Psoas muscle (tissue), 8 donors: ENCODE data around the gene IFNGR1. TPM values are rescaled to one million over a fixed set of nuclear protein-coding genes. Genes with fewer than 3 reads are reported as not detected.

Experiments
- ATAC-seq, 4 donors: fragments of 200-7000 bp; cut with Tn5 transposase; one replicate each; pipeline ENCODE4 v1.9.1; 2020; ENCODE audit warnings: moderate library complexity in 3 of 4, mild to moderate bottlenecking in 2 of 4
- DNase-seq, 2 donors: peaks; one replicate each; pipeline ENCODE4 v3.0.0-alpha.2; 2020
- H3K27ac ChIP-seq: fragments of 200-600 bp; one replicate; pipeline ENCODE4 v1.8.0; 2022
- H3K27me3 ChIP-seq, 3 donors: fragments of 200-600 bp in 1 of 3; one replicate each; pipeline versions ENCODE4 v1.6.1 to v1.8.0; 2013 to 2022; ENCODE audit warnings: low read length in 2 of 3, mild to moderate bottlenecking in 2 of 3, moderate library complexity in 1 of 3; ENCODE audit not compliant: insufficient read depth in 3 of 3
- H3K36me3 ChIP-seq, 2 donors: fragments of 200-600 bp in 1 of 2; one replicate each; pipeline versions ENCODE4 v1.6.1 to v1.8.0; 2013 to 2022; ENCODE audit warnings: low read depth in 1 of 2, mild to moderate bottlenecking in 1 of 2, moderate library complexity in 1 of 2; ENCODE audit not compliant: insufficient read depth in 1 of 2
- H3K4me1 ChIP-seq: fragments of 200-600 bp; one replicate; pipeline ENCODE4 v1.8.0; 2022
- H3K4me3 ChIP-seq: fragments of 200-600 bp; one replicate; pipeline ENCODE4 v1.8.0; 2022; ENCODE audit warnings: mild to moderate bottlenecking
- H3K9me3 ChIP-seq: fragments of 200-600 bp; one replicate; pipeline ENCODE4 v1.8.0; 2022
- CTCF ChIP-seq: fragments of 200-600 bp; IDR thresholded peaks from one replicate; pipeline ENCODE4 v1.8.0; 2022; ENCODE audit warnings: antibody characterized with exemption
- WGBS, 3 donors: extraction: QIAGEN DNeasy Blood & Tissue Kit; methylation state at CpG; one replicate each; pipeline versions ENCODE4 v1.1.6 to v1.1.7; 2013; 5-methylcytosine and 5-hydroxymethylcytosine counted together
- intact Hi-C, 2 donors: fragments of 100-400 bp; cut with DNase I; formaldehyde crosslinking; loops; one replicate each; pipeline versions ENCODE4 v1.11.0 to v1.14.2; 2022
- polyA plus RNA-seq, 3 donors: library from polyadenylated mRNA; stranded (reverse); fragments of 200-250 nt; gene quantifications; one replicate each; pipeline ENCODE4 v1.2.3, GENCODE V29; 2013
- total RNA-seq, 4 donors: library from RNA; stranded (reverse); fragmentation: NEBNext Ultra II Directional in 2 of 4; extraction: Animal tissue kit (Norgen Biotek cat#: 25700) in 2 of 4; gene quantifications; one replicate each; pipeline versions ENCODE4 v1.2.1 to v1.2.4, GENCODE V29; 2021 to 2023
- donor health status: healthy with polysubstance abuse.
- donor health status: DM: no; HTN: no; CAD: no; lungs with moderate emphysema.
- donor health status: Bipolar disorder and iron deficiency.
- donor health status: healthy.
- donor health status: DM: yes; HTN: yes; CAD: no.
- donor health status: DM: no; HTN: no; CAD: no.
- donor health status: DM: no; HTN: no; CAD: no.
- donor health status: DM: yes; HTN: yes; CAD: no.

The IFNGR1 gene
- total and polyA plus RNA-seq, 7 donors = 36.9 to 122 (median 50.7) TPM

GRCh38 chr6:137206577-137206976 is 12.6 kb downstream of the IFNGR1 start:
- Histone ChIP-seq H3K27ac (no peak overlapping the region), H3K9me3 (no peaks in the 10 kb centered on the region), H3K4me3 (no peak overlapping the region), H3K36me3 (peaks cover 2 to 47% of the 10 kb centered on the region in 2 donors), H3K27me3 (no peaks in the 10 kb centered on the region), H3K4me1 (peaks cover 25% of the 10 kb centered on the region)
- TF ChIP-seq CTCF = no peak
- no peak for ATAC-seq
- DNase-seq = no peak
- 47 to 50% (median 47%) methylated on average over 1 of the region's 1 CpG for WGBS, 3 donors
- intact Hi-C loops = no loop called here

DNA sequence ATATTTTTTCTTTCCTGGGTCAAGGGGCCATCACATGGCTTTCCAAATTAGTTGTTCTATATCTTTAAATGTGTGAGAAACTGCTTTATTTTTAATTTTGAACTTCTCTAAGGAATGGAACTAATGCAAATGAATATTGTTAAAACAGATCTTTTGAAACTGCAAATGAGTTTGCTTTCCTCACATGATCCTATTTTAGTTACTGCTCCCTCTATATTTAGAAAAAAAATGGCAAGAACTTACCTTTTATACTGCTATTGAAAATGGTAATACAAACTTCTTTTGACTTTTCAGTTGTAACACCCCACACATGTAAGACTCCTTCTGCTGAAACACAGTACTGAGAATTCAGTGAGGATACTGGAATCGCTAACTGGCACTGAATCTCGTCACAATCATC is 15.9 kb downstream of the IFNGR1 start:
- Histone ChIP-seq H3K4me3 (no peak overlapping the region), H3K27me3 (no peaks in the 10 kb centered on the region), H3K9me3 (no peaks in the 10 kb centered on the region), H3K27ac (no peak overlapping the region), H3K4me1 (peaks cover 7% of the 10 kb centered on the region), H3K36me3 (peaks cover 4 to 77% of the 10 kb centered on the region in 2 donors)
- WGBS, 3 donors = 96 to 97% (median 97%) methylated on average over 2 of the region's 2 CpGs
- intact Hi-C loops = no loop called here
- DNase-seq = no peak
- no peak for TF ChIP-seq CTCF
- ATAC-seq = no peak

DNA sequence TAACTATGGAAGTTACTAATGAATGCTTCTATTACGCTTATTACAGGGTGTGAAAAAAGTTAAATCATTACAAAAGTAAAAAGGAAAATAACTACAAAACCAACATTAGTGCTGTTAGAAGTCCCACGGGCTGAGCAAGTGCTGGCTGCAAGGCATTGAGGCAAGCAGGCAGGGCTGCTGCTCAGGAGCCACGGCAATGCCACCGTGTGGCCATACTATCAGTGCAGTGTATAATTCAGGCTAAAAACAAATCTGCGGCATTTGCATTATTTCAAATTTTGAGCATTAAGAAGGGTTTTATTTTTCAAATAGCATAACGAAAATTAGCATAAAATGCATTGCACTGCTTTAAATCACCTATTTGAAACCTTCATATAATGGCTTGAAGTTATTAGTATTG is 17.1 kb downstream of the IFNGR1 start:
- H3K27ac ChIP-seq = no peak overlapping the region
- peaks cover 6 to 89% of the 10 kb centered on the region in 2 donors for H3K36me3 ChIP-seq
- DNase-seq = no peak
- no peak for ATAC-seq
- intact Hi-C loops = no loop called here
- H3K27me3 ChIP-seq = no peaks in the 10 kb centered on the region
- no peaks in the 10 kb centered on the region for H3K4me1 ChIP-seq
- no peaks in the 10 kb centered on the region for H3K9me3 ChIP-seq
- H3K4me3 ChIP-seq = no peak overlapping the region
- WGBS, 3 donors = 84 to 89% (median 85%) methylated on average over 6 of the region's 6 CpGs
- peak; percentile 13 for TF ChIP-seq CTCF

DNA sequence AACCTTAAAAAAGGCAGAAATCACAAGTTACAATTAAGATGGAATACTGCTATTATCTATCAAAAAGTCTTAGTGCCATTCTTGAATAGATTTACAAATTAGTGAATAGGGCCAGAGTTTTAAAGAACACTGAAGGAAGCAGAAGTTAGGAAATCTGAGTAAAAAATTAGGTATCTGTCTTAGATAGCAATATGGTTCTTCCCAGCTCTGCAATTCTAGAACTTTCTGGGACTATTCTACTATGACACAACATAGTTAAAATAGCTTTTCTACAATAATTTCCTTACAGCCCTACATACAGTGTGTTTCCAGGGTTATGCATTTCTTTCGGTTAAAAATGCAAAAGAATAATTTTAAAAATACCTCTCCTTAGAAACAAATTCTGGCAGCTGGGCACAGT is 18.2 kb downstream of the IFNGR1 start:
- no peaks in the 10 kb centered on the region for H3K4me1 ChIP-seq
- ATAC-seq (no peak), DNase-seq (no peak)
- H3K4me3 ChIP-seq = no peak overlapping the region
- no peak for TF ChIP-seq CTCF
- H3K36me3 ChIP-seq = peaks cover 6 to 86% of the 10 kb centered on the region in 2 donors
- H3K27me3 ChIP-seq = no peaks in the 10 kb centered on the region
- H3K27ac ChIP-seq = no peak overlapping the region
- intact Hi-C loops = no loop called here
- 97 to 100% (median 97%) methylated on average over 1 of the region's 1 CpG for WGBS, 3 donors
- no peaks in the 10 kb centered on the region for H3K9me3 ChIP-seq

- no peaks in the 10 kb centered on the region for H3K4me1 ChIP-seq
- H3K4me3 ChIP-seq = no peak overlapping the region
- ATAC-seq = no peak
- no peaks in the 10 kb centered on the region for H3K9me3 ChIP-seq
- H3K27me3 ChIP-seq = no peaks in the 10 kb centered on the region
- peaks cover 5 to 79% of the 10 kb centered on the region in 2 donors for H3K36me3 ChIP-seq
- no peak overlapping the region for H3K27ac ChIP-seq
- no peak for DNase-seq
- WGBS, 3 donors = 88 to 97% (median 92%) methylated on average over 4 of the region's 4 CpGs
- no peak for TF ChIP-seq CTCF
- intact Hi-C loops = no loop called here
Measured at GRCh38 chr6:137200288-137200687, 18.9 kb downstream of the IFNGR1 start.
